Astrocyte of the hippocampus (primary cell): ENCODE measurements around the gene GRK5.
A peak's percentile ranks its signal among the peaks of the same experiment; 100 is the strongest.
"Not testable (repeated sequence)": the region's sequence is repeated elsewhere in the genome, so short reads cannot be mapped to it uniquely, and the experiment has no call there.

Experiments
- DNase-seq: peaks from one replicate; pipeline ENCODE4 v3.0.0; 2011; ENCODE audit warnings: low read depth, low spot score

Gene GRK5

GRCh38 chr10:119274519-119275045 lies 67.2 kb downstream of the GRK5 start:
- no peak for DNase-seq

GRCh38 chr10:119275085-119275484 lies 67.7 kb downstream of the GRK5 start:
- DNase-seq = no peak

GRCh38 chr10:119276194-119276593 lies 68.8 kb downstream of the GRK5 start:
- not testable (repeated sequence) for DNase-seq

GRCh38 chr10:119278126-119278709 lies 70.8 kb downstream of the GRK5 start:
- DNase-seq = no peak

GRCh38 chr10:119279441-119279840 lies 72.1 kb downstream of the GRK5 start:
- DNase-seq = no peak

- peak; percentile 78 for DNase-seq
Observed at GRCh38 chr10:119281581-119282071, 74.3 kb downstream of the GRK5 start.

- no peak for DNase-seq
Observed at GRCh38 chr10:119282446-119282845, 75.1 kb downstream of the GRK5 start.

- DNase-seq = no peak
Observed at GRCh38 chr10:119283387-119283786, 76.0 kb downstream of the GRK5 start.

- DNase-seq = no peak
Observed at GRCh38 chr10:119283818-119284217, 76.4 kb downstream of the GRK5 start.

- no peak for DNase-seq
Observed at GRCh38 chr10:119284679-119285096, 77.3 kb downstream of the GRK5 start.

- no peak for DNase-seq
Observed at GRCh38 chr10:119285495-119286267, 78.3 kb downstream of the GRK5 start.

- no peak for DNase-seq
Observed at GRCh38 chr10:119286516-119286915, 79.1 kb downstream of the GRK5 start.

- no peak for DNase-seq
Observed at GRCh38 chr10:119286983-119287633, 79.7 kb downstream of the GRK5 start.

GRCh38 chr10:119288574-119289001 lies 81.2 kb downstream of the GRK5 start:
- no peak for DNase-seq

GRCh38 chr10:119289227-119289920 lies 82.0 kb downstream of the GRK5 start:
- no peak for DNase-seq

- no peak for DNase-seq
Observed at GRCh38 chr10:119290301-119291048, 83.1 kb downstream of the GRK5 start.

- no peak for DNase-seq
Observed at GRCh38 chr10:119291223-119291900, 84.0 kb downstream of the GRK5 start.

GRCh38 chr10:119292968-119293760 lies 85.8 kb downstream of the GRK5 start:
- DNase-seq = no peak

- DNase-seq = peak; percentile 26
Observed at GRCh38 chr10:119296703-119297102, 89.3 kb downstream of the GRK5 start.
